Measurements from ENCODE around the gene ABHD14A.

DNA sequence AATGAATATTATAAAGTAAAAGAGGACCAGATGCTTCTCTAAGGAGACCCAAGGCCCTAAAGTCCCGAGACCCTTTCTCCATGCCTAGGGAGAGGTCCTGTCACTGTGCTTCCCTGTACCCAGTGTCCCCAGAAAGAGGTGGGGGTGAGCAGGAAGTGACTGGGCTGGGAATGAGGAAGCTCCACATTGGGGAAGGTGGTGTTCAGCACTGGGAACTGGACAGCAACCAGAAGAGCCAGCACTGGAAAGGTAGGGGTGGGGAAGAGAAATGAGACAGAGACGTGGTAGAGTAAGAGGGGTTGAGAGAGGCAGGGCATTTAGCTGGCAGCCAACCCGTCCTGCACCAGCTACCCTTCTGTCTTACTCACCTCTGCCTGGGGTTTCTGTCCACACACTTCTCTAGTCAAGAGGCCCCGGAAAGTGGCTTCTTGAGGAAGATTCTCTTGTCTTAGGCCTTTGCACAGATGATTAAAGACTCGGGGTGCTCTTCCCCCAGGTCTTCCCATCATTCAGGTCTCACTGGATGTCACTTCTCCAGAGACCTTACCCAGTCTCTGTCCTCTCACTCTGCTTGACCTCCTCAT is 45.4 kb upstream of the ABHD14A start:
- no peak for TF ChIP-seq GATA2 (IDR thresholded peaks at IDR 0.05; ENCODE audit: low read depth, low read length)
- TF ChIP-seq GATA3 (IDR thresholded peaks at IDR 0.05; ENCODE audit: low read depth, low read length): no peak
